Activated T-cell treated with anti-CD3 and anti-CD28 coated beads, Interleukin-2, amount 50 U/mL, for 72 hours (primary cell): ENCODE data around the gene BRINP3. TPM values are rescaled to one million over a fixed set of nuclear protein-coding genes. Genes with fewer than 3 reads are reported as not detected.

Experiments used
- ATAC-seq, 2 donors: fragments of 150-1000 bp; cut with Tn5 transposase; replicated peaks in 1 of 2; 2 replicates each; pipeline ENCODE4 v1.10.0; 2021; ENCODE audit warnings: moderate library complexity in 2 of 2, mild to moderate bottlenecking in 1 of 2
- DNase-seq, 2 donors: peaks; one replicate each; pipeline ENCODE4 v3.0.0; 2021 to 2022; ENCODE audit warnings: mixed read lengths in 1 of 2
- H3K27ac Mint-ChIP-seq: one replicate; pipeline ENCODE4 v1.8.0; 2022; ENCODE audit warnings: mild to moderate bottlenecking, moderate library complexity, mixed read lengths
- H3K27me3 Mint-ChIP-seq: one replicate; pipeline ENCODE4 v1.8.0; 2022; ENCODE audit warnings: low read depth, mixed read lengths
- H3K36me3 Mint-ChIP-seq, 2 donors: one replicate each; pipeline ENCODE4 v1.8.0; 2022; ENCODE audit warnings: mixed read lengths in 2 of 2, mild to moderate bottlenecking in 1 of 2; ENCODE audit not compliant: insufficient read depth in 2 of 2
- H3K4me1 Mint-ChIP-seq: one replicate; pipeline ENCODE4 v1.8.0; 2022; ENCODE audit warnings: low read depth, mixed read lengths
- H3K4me3 Mint-ChIP-seq, 2 donors: one replicate each; pipeline ENCODE4 v1.8.0; 2022; ENCODE audit warnings: mild to moderate bottlenecking in 2 of 2, mixed read lengths in 2 of 2, moderate library complexity in 2 of 2
- H3K9me3 Mint-ChIP-seq, 2 donors: one replicate each; pipeline ENCODE4 v1.8.0; 2022; ENCODE audit warnings: mixed read lengths in 2 of 2
- total RNA-seq, 2 donors: library from RNA; stranded (reverse); gene quantifications; one replicate each; pipeline ENCODE4 v1.2.3, GENCODE V29; 2022

Gene BRINP3
- total RNA-seq, 2 donors from 2014 or later: not detected

- H3K4me1 Mint-ChIP-seq: no peaks in the 10 kb centered on the region
Observed at GRCh38 chr1:190353538-190354101, 124.0 kb downstream of the BRINP3 start.

DNA sequence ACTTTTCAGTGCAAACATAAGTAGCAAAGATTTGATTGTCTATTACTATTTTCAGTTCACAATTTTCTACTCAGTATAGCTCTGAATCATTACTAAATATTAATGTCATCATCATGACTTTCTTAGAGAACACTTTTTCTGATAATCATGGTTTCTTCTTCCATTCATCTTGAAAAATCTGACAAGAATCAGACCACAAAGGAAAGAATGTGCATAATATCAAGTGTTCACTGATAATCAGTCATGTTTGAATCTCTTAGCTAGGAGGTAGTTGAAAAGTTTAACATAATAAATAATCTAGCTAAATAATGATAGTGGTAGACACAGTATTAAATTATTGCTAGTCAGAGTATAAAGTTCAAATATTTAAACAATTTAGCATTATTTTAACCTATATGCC lies 133.2 kb downstream of the BRINP3 start:
- no peak overlapping the region for H3K4me3 Mint-ChIP-seq

More at GRCh38 chr1:190353538-190354101, 124.0 kb downstream of the BRINP3 start:
- Mint-ChIP-seq H3K36me3 (no peaks in the 10 kb centered on the region), H3K27me3 (no peaks in the 10 kb centered on the region), H3K4me3 (no peak overlapping the region), H3K27ac (no peak overlapping the region), H3K9me3 (peaks cover 10 to 11% of the 10 kb centered on the region in 2 donors)
- ATAC-seq (no peak), DNase-seq (no peak)

GRCh38 chr1:190338829-190339228 lies 138.8 kb downstream of the BRINP3 start:
- no peak for ATAC-seq
- Mint-ChIP-seq H3K9me3 (peaks cover 5% of the 10 kb centered on the region in 2 donors), H3K27ac (no peak overlapping the region), H3K36me3 (no peaks in the 10 kb centered on the region), H3K4me1 (no peaks in the 10 kb centered on the region), H3K27me3 (no peaks in the 10 kb centered on the region), H3K4me3 (no peak overlapping the region)
- no peak for DNase-seq

More for the DNA sequence above, 133.2 kb downstream of the BRINP3 start:
- no peak for ATAC-seq
- no peak for DNase-seq
- peaks cover 0 to 2% of the 10 kb centered on the region in 2 donors for H3K9me3 Mint-ChIP-seq
- no peaks in the 10 kb centered on the region for H3K36me3 Mint-ChIP-seq
- no peaks in the 10 kb centered on the region for H3K4me1 Mint-ChIP-seq
- H3K27me3 Mint-ChIP-seq: no peaks in the 10 kb centered on the region
- H3K27ac Mint-ChIP-seq: no peak overlapping the region

- Mint-ChIP-seq H3K4me3 (no peak overlapping the region), H3K9me3 (peaks cover 4 to 11% of the 10 kb centered on the region in 2 donors), H3K27me3 (no peaks in the 10 kb centered on the region), H3K4me1 (no peaks in the 10 kb centered on the region), H3K36me3 (no peaks in the 10 kb centered on the region), H3K27ac (no peak overlapping the region)
- DNase-seq: no peak
- no peak for ATAC-seq
Observed at GRCh38 chr1:190328871-190329270, 148.8 kb downstream of the BRINP3 start.

DNA sequence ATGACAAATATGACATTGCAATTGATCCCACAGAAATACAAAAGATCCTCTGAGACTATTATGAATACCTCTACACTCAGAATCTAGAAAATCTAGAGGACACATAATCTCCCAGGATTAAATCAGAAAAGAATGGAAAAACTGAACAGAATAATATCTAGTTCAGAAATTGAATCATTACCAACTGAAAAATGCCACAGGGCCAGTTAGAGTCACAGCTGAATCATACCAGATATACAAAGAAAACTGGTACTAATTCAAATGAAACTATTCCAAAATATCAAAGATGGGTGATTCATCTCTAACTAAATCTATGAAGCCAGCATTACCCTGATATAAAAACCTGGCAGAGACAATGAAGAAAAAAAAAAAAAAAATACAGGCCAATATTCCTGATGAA lies 149.3 kb downstream of the BRINP3 start:
- DNase-seq (no peak), ATAC-seq (no peak)
- Mint-ChIP-seq H3K27me3 (no peaks in the 10 kb centered on the region), H3K36me3 (no peaks in the 10 kb centered on the region), H3K27ac (no peak overlapping the region), H3K4me3 (no peak overlapping the region), H3K4me1 (no peaks in the 10 kb centered on the region), H3K9me3 (peaks cover 4 to 11% of the 10 kb centered on the region in 2 donors)

DNA sequence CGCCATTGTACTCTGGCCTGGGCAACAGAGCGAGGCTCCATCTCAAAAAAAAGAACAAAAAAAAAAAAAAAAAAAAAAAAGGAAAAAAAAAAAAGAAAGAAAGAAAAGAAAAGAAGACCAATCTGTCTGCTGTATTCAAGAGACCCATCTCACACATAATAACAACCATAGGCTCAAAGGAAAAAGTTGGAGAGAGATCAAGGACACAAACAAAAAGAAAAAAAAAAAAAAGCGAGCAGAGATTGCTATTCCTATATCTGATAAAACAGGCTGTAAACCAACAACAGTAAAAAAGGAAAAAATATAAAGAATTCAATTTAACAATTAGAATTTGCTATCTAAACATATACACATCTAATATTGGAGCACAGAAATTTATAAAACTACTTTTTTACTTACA lies 150.4 kb downstream of the BRINP3 start:
- Mint-ChIP-seq H3K27ac (no peak overlapping the region), H3K4me3 (no peak overlapping the region), H3K9me3 (peaks cover 4 to 11% of the 10 kb centered on the region in 2 donors), H3K27me3 (no peaks in the 10 kb centered on the region), H3K36me3 (no peaks in the 10 kb centered on the region), H3K4me1 (no peaks in the 10 kb centered on the region)
- DNase-seq (no peak), ATAC-seq (no peak)

DNA sequence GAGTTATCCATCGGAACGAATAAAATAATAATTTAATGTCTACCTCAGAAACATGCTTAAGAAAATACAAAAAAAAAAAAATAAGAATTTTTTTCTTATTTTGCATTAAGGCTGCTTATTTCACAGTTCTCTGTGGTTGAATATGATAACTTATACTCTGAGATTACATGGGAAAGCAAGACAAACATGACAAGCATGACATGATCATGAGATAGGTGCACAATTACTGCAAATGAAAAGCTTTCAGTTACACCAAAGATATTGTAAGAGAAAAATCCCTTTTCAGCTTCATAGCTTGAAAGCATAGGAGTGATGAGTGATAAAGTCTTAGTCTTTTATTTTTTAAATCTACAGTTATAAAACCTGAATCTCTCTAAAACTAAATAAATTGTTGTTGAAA lies 154.1 kb downstream of the BRINP3 start:
- H3K27ac Mint-ChIP-seq: no peak overlapping the region
- no peak overlapping the region for H3K4me3 Mint-ChIP-seq
- H3K27me3 Mint-ChIP-seq: no peaks in the 10 kb centered on the region
- ATAC-seq: no peak
- DNase-seq: no peak
- no peaks in the 10 kb centered on the region for H3K36me3 Mint-ChIP-seq
- H3K4me1 Mint-ChIP-seq: no peaks in the 10 kb centered on the region
- peaks cover 2 to 11% of the 10 kb centered on the region in 2 donors for H3K9me3 Mint-ChIP-seq

DNA sequence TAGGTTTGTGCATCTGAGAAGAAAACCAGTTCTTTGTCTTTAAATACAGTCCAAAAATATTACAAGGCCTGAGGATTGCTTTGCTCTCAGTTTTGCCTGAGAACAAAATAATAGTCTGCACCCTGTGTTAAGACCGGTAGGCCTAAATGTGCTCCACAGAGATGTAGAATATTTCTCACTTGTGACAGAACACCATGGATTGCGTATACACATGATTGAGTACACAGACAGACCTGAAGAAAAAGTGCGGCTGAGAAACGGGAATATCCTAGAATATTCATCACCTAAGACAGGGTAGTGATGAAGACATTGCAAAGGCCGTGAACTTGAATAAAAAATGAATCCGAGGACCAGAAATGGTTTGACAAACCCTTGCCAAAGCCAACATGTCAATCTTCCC lies 155.4 kb downstream of the BRINP3 start:
- no peaks in the 10 kb centered on the region for H3K36me3 Mint-ChIP-seq
- H3K9me3 Mint-ChIP-seq: peaks cover 1 to 2% of the 10 kb centered on the region in 2 donors
- no peak overlapping the region for H3K27ac Mint-ChIP-seq
- no peak for ATAC-seq
- no peak overlapping the region for H3K4me3 Mint-ChIP-seq
- no peaks in the 10 kb centered on the region for H3K4me1 Mint-ChIP-seq
- H3K27me3 Mint-ChIP-seq: no peaks in the 10 kb centered on the region
- no peak for DNase-seq

DNA sequence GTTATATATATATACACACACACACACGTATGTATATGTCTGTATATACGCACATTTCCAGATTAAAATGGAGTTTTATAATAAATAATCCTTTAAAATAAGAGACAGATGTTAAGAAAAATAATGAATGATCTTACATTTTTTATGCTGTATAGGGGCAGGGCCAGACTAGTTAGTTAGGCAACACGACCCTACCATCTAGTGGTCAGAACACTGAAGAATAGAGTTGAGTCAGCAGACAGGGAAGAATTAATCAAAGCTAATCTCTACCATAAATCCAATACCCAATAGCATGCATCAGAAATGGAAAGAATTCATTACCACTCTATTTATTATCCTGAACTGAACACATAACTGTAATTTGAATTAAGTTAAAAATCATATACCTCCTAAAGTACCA lies 156.7 kb downstream of the BRINP3 start:
- Mint-ChIP-seq H3K36me3 (no peaks in the 10 kb centered on the region), H3K27ac (no peak overlapping the region), H3K9me3 (peaks cover 0 to 4% of the 10 kb centered on the region in 2 donors), H3K4me1 (no peaks in the 10 kb centered on the region), H3K27me3 (no peaks in the 10 kb centered on the region), H3K4me3 (no peak overlapping the region)
- no peak for ATAC-seq
- DNase-seq: no peak

GRCh38 chr1:190312763-190313162 lies 164.9 kb downstream of the BRINP3 start:
- no peak overlapping the region for H3K27ac Mint-ChIP-seq
- H3K27me3 Mint-ChIP-seq: no peaks in the 10 kb centered on the region
- DNase-seq (no peak), ATAC-seq (no peak)
- no peak overlapping the region for H3K4me3 Mint-ChIP-seq
- peaks cover 0 to 8% of the 10 kb centered on the region in 2 donors for H3K9me3 Mint-ChIP-seq
- no peaks in the 10 kb centered on the region for H3K36me3 Mint-ChIP-seq
- no peaks in the 10 kb centered on the region for H3K4me1 Mint-ChIP-seq

DNA sequence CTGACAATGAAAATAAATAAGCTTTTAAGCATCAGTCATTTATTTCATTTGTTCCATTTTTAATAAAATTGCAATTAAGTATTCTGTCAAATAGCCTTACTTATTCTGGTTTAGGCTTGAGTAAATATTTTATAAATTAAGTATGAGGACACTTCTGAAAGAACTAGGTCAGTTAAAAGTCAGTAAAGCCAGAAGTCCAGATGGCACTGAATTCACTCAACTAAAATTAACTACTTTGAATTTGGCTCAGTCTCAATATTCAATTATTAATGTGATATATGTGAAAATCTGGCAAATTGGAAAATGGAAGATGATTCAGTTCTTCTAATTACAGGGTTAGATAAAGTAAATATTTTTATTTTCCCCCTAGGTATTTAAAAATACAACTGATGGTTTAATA lies 174.2 kb downstream of the BRINP3 start:
- no peak overlapping the region for H3K4me3 Mint-ChIP-seq

GRCh38 chr1:190296453-190296852 lies 181.2 kb downstream of the BRINP3 start:
- Mint-ChIP-seq H3K4me1 (no peaks in the 10 kb centered on the region), H3K36me3 (no peaks in the 10 kb centered on the region), H3K27ac (no peak overlapping the region), H3K4me3 (no peak overlapping the region), H3K9me3 (peaks cover 10 to 11% of the 10 kb centered on the region in 2 donors), H3K27me3 (no peaks in the 10 kb centered on the region)
- ATAC-seq: no peak
- DNase-seq: no peak

More for the DNA sequence above, 174.2 kb downstream of the BRINP3 start:
- ATAC-seq (no peak), DNase-seq (no peak)
- Mint-ChIP-seq H3K4me1 (no peaks in the 10 kb centered on the region), H3K27me3 (no peaks in the 10 kb centered on the region), H3K9me3 (peaks cover 9 to 11% of the 10 kb centered on the region in 2 donors), H3K27ac (no peak overlapping the region), H3K36me3 (no peaks in the 10 kb centered on the region)

- no peaks in the 10 kb centered on the region for H3K4me1 Mint-ChIP-seq
- H3K36me3 Mint-ChIP-seq: no peaks in the 10 kb centered on the region
- peaks cover 2 to 7% of the 10 kb centered on the region in 2 donors for H3K9me3 Mint-ChIP-seq
- no peak for ATAC-seq
- no peaks in the 10 kb centered on the region for H3K27me3 Mint-ChIP-seq
- no peak overlapping the region for H3K27ac Mint-ChIP-seq
- no peak for DNase-seq
- H3K4me3 Mint-ChIP-seq: no peak overlapping the region
Observed at GRCh38 chr1:190289897-190290296, 187.8 kb downstream of the BRINP3 start.

GRCh38 chr1:190286111-190286510 lies 191.6 kb downstream of the BRINP3 start:
- peaks cover 2 to 3% of the 10 kb centered on the region in 2 donors for H3K9me3 Mint-ChIP-seq
- H3K4me1 Mint-ChIP-seq: no peaks in the 10 kb centered on the region
- no peak overlapping the region for H3K27ac Mint-ChIP-seq
- H3K27me3 Mint-ChIP-seq: no peaks in the 10 kb centered on the region
- no peak for DNase-seq
- ATAC-seq: no peak
- no peaks in the 10 kb centered on the region for H3K36me3 Mint-ChIP-seq
- H3K4me3 Mint-ChIP-seq: no peak overlapping the region
